ENCODE results near the gene CLASP1.

Gene CLASP1

GRCh38 chr2:121534007-121534406 lies 115.3 kb downstream of the CLASP1 start:
- no peak for DNase-seq

GRCh38 chr2:121532894-121533293 lies 116.4 kb downstream of the CLASP1 start:
- no peak for DNase-seq

GRCh38 chr2:121532347-121532766 lies 116.9 kb downstream of the CLASP1 start:
- DNase-seq: no peak

GRCh38 chr2:121530212-121530705 lies 119.0 kb downstream of the CLASP1 start:
- DNase-seq: peak; percentile 75 to 82

- no peak for DNase-seq
These were observed 119.6 kb downstream of the CLASP1 start for GRCh38 chr2:121529439-121530211.

- peak; percentile 44 to 46 for DNase-seq
These were observed 122.1 kb downstream of the CLASP1 start for GRCh38 chr2:121527009-121527682.

- no peak for DNase-seq
These were observed 124.4 kb downstream of the CLASP1 start for GRCh38 chr2:121524685-121525425.

GRCh38 chr2:121521359-121521758 lies 127.9 kb downstream of the CLASP1 start:
- DNase-seq: no peak

- no peak for DNase-seq
These were observed 128.6 kb downstream of the CLASP1 start for GRCh38 chr2:121520641-121520994.

- DNase-seq: no peak
These were observed 129.3 kb downstream of the CLASP1 start for GRCh38 chr2:121519732-121520640.

GRCh38 chr2:121519153-121519552 lies 130.1 kb downstream of the CLASP1 start:
- no peak for DNase-seq

GRCh38 chr2:121513597-121514333 lies 135.5 kb downstream of the CLASP1 start:
- no peak for DNase-seq

- no peak for DNase-seq
These were observed 138.4 kb downstream of the CLASP1 start for GRCh38 chr2:121510857-121511256.

- DNase-seq: no peak
These were observed 142.6 kb downstream of the CLASP1 start for GRCh38 chr2:121506621-121507020.

- no peak for DNase-seq
These were observed 143.2 kb downstream of the CLASP1 start for GRCh38 chr2:121505986-121506586.

GRCh38 chr2:121505005-121505404 lies 144.3 kb downstream of the CLASP1 start:
- DNase-seq: no peak

GRCh38 chr2:121504316-121504715 lies 144.9 kb downstream of the CLASP1 start:
- DNase-seq: no peak

- no peak for DNase-seq
These were observed 146.5 kb downstream of the CLASP1 start for GRCh38 chr2:121502781-121503180.

GRCh38 chr2:121502246-121502645 lies 147.0 kb downstream of the CLASP1 start:
- no peak for DNase-seq

GRCh38 chr2:121501554-121501953 lies 147.7 kb downstream of the CLASP1 start:
- DNase-seq: no peak

GRCh38 chr2:121501031-121501430 lies 148.2 kb downstream of the CLASP1 start:
- DNase-seq: no peak

Measured in stimulated activated CD4-positive, alpha-beta T cell treated with anti-CD3 and anti-CD28 coated beads, Interleukin-2, amount 100 ng/mL, for 48 hours (primary cell).